Activated naive CD8-positive, alpha-beta T cell treated with anti-CD3 and anti-CD28 coated beads, Interleukin-2, amount 50 U/mL, for 16 hours (primary cell): ENCODE measurements around the gene RUFY4.

Experiments used
- DNase-seq: peaks from one replicate; pipeline ENCODE4 v3.0.0-alpha.2; 2020; ENCODE audit warnings: low read depth, low spot score

The RUFY4 gene, protein sequence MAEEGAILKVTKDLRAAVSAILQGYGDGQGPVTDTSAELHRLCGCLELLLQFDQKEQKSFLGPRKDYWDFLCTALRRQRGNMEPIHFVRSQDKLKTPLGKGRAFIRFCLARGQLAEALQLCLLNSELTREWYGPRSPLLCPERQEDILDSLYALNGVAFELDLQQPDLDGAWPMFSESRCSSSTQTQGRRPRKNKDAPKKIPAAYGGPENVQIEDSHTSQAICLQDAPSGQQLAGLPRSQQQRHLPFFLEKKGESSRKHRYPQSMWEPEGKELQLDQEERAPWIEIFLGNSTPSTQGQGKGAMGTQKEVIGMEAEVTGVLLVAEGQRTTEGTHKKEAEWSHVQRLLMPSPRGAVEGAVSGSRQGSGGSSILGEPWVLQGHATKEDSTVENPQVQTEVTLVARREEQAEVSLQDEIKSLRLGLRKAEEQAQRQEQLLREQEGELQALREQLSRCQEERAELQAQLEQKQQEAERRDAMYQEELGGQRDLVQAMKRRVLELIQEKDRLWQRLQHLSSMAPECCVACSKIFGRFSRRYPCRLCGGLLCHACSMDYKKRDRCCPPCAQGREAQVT

DNA sequence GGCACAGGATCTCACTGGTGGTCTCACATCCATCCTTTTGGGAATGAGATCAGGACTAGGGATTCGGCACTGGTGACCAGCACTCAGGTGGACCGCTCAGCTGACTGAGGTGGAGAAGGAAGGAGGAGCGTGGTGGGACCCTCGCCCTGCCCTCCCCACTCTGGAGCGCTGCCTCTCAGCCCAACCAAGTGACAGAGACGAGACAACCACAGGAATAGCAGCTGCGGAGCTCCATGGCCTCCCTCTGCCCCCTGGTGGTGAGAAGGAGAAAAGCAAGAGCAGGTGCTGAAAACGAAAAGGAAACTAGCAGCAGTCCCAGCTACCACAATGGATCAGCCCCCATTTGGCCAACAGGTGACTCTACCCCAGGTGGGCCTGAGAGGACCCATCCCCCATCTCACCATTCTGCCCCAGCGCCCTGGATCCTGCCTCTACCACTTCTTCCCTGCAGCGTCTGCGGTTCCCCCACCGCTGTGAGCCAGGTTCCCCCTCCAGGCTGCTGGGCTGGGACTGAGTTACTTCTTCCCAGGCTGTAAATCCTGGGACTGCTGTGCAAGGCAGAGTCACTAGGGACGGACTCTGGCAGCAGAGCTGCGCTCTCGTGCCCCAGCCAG is at the start of gene RUFY4:
Gene RUFY4 (plus strand): TSS at position 533 of the 614 bp plus-strand sequence. CDS start 1,353 bp downstream, outside the sequence.
- peak; percentile 39 for DNase-seq

DNA sequence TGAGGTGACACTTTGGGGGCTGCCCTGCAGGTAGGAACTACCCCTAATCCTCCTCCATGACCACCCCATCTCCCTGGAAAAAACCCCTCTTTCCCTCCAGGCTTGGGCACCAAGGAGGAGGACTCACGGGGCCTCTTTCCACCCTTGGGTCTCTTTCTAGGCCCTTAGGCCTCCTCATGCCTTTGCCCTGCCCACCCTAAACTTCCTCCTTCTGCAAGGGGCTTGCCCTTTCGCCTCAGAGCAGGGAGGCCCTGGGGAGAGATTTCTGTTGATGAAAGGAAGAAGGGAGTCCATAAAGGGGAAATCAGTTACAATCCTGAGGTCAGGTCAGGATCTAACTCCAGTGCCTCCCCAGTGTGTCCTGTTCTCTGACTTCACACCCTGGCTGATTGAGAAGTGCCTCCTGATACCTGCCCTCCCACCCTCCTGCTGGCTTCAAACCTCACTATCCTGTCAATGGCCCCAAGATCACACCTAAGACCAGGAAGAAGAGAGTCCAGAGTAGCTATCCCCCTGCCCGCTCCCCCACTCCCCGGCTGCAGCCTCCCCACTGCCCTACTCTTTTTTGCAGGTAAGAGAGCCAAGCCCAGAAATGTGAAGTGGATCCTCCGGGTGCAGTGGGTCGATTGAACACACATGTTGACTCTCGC is 49.5 kb upstream of the RUFY4 start:
- DNase-seq: no peak

DNA sequence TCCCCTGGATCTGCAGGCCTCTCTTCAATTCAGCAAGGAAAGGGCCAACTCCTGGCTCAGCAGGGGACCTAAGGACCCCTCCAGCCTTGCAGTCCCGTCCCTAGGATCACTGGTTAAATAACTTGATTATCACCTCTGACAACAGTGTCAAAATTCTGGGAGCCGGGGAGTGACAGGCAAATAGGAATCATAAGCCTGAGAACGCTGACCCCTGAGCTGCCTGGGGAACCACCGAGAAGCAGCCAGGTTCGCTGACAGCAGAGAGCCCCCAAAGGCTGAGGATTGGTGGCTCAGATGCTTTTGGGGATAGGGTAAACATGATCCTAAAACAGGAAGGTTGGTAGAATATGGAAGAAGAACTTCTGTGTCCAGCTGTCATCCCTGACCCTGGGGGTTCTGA is 48.8 kb upstream of the RUFY4 start:
- no peak for DNase-seq

DNA sequence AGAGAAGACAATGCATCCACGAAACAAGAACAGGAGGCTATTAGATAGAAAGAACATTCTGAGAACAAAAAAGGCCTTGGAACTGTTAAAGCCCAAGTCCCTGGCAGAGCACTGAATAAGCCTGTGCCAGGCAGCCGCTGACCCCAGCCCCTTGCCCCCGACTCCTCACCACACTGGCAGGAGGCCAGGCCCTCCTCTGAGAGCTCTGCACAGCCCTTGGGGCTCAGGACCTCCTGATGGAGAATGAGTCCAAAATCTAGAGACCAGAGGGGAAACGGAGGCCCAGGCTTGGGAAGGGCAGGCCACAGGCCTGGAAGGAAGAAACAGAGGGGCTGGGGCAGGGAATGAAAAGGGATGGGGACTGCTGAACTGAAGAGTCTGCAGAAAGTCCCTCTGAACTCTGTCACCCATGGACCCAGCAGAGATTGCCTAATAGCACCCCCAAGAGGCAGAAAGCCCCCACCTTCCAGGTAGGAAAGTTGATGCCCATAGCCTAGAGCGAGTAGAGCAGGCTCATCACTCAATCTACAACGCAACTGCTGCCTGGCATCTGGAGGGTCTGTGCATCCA is 48.0 kb upstream of the RUFY4 start:
- no peak for DNase-seq

DNA sequence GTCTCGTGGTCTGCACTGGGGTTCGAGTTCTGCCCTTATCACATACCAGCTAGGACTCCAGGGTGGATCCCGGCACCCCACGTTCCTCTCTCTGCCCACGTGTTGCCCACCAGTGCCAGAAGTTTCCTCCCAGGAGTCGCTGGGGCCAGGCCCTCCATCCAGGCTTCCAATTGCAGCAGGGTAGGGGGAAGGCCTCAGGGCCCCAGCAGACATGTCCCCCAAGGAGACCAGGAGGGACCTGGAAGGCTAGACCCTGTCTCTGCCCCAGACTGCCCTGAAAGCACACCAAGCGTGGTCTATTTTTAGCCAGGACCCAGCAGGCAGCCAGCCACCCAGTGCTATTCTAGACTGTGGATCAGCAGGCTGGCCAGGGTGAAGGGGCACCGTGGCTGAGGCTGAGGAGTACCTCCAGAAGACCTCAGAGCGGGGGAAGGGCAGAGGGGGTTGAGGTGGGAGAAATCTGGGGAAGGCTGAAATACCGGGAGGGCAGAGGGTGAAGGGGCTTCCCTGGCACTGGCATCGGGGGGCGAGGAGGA is 47.4 kb upstream of the RUFY4 start:
- no peak for DNase-seq

DNA sequence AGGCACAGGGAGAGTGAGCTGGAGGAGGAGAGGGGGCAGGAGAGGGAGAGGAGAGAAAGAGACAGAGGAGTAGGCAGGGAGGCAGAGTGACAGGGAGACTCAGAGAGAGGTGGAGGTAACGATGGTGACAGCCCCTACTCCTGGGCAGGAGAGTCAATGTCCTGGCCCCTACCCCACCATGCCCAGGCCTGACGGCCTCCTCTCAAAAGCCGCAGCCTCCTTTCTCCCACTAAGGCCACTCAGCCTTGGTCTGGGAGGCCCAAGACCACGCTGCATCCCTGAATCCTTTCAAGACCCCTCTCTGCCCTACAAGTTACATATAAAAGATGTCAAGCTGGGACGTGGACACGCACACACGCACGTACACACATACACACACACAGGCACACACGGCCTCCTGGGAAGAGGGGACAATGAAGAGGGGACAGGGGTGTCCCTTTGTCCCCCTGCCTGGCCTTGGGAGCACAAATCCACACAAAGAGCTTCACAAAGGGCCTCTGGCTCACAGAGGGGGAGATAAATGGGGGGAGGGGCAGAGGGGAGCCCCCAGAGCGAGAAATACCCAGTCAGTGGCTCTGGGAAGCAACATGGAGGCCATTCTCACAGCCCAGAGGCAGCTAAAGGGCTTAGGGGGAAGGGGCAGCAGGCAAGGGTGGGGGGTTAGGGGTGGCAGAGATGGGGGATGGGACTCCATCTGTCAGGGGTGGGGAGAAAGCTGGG is 46.8 kb upstream of the RUFY4 start:
- no peak for DNase-seq

DNA sequence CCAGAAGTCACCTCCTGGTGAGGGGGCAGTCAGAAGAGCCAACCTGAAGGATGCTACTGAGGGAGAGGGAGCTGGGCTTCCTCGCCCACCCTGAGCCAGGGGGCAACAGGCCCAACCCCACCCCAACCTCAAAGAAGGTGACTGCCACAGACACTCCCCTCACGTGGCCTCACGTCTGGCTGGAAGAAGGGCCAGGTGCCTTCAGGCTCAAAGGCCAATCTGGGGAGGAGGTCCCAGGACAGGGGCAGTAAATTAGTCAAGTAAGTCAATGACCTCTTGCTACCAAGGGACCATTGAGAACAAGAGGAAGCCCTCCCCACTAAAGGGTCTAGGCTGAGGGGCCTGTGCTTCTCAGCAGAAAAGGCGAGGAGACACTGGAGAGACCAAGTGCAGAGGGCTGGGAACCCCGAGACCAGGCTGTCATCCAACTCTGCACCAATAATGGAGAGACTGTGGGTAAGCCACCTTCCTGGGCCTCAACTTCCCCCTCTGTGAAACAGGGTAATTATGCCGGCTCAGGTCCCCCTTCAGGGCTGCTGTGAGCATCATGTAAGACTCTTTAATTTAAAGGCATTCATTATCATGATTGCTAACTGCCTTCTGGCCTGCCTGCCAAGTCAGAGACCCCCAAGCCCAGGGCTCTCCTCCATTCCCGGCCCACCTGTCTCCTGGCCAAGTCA is 46.1 kb upstream of the RUFY4 start:
- no peak for DNase-seq

DNA sequence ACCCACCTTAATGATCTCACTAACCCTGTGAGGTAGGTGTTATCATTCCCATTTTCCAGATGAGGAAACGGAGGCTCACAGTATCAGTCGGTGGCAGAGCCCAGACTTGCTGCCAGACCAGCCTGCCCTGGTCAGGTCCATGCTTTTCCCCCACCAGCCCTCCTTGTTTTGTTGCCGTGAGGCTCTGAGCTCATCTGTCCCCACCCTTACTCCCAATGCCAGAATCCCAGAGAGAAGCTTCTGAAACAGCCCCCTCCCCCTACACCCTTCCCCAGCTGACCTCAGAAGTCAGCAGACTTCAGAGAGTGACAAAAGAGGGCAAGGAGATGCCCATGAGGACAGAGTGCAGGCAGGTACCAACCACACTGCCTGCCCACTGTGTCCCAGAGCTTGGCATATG is 45.4 kb upstream of the RUFY4 start:
- DNase-seq: no peak

DNA sequence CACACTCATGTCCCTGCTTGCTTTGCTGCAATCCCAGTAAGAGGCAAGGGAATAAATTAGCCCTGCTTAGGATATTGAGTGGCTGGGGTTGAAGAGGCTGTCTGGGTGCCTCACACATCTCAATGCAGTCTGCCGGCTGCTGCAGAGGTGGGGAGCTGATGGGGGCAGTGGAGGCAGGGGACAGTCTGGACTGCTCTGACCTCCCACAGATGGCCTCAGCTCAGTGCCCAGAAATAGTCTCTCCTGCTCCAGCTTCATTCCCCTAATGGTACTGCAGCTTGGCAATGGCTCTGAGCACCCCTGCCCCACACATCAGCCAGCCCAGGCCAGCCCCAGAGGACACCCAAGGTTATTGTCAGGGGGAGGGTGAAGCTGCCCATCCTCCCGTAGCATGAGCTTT is 44.7 kb upstream of the RUFY4 start:
- no peak for DNase-seq

DNA sequence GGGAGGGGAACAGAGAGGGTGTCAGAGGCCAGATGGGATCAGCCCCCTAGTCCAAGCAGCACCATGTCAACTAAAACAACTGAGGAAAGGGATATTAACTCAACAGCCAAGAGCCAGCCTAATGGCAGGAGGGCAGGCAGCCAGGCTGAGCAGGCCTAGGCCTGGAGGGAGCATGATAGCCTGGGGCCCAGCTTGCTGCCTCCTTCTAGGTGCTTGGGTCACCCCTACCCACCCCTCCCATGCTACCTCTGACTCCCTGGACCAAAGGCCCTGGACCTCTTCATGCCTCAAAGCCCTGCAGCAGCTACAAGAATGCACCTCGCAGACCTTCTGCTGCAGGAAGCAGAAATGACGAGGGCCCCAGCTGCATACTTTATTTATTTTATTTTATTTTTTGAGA is 44.2 kb upstream of the RUFY4 start:
- no peak for DNase-seq

DNA sequence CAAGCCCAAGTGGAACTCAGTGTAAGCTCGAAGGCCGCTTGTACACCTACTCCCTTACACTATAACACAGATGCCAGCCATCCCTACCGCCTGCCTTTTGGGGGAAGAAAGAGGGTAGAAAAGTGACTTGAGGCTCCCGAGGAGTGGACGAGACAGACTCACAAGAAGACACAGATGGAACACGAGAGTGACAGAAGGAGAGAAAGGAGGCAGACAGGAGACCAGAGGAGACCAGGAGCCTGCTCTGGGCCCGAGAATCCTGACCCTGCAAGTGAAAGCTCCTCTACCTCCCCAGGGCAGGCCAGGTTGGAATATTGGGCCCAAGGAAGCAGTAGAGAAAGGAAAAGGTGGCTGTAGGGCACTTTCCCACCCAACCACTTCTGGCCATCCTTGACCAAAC is 42.8 kb upstream of the RUFY4 start:
- DNase-seq: no peak

DNA sequence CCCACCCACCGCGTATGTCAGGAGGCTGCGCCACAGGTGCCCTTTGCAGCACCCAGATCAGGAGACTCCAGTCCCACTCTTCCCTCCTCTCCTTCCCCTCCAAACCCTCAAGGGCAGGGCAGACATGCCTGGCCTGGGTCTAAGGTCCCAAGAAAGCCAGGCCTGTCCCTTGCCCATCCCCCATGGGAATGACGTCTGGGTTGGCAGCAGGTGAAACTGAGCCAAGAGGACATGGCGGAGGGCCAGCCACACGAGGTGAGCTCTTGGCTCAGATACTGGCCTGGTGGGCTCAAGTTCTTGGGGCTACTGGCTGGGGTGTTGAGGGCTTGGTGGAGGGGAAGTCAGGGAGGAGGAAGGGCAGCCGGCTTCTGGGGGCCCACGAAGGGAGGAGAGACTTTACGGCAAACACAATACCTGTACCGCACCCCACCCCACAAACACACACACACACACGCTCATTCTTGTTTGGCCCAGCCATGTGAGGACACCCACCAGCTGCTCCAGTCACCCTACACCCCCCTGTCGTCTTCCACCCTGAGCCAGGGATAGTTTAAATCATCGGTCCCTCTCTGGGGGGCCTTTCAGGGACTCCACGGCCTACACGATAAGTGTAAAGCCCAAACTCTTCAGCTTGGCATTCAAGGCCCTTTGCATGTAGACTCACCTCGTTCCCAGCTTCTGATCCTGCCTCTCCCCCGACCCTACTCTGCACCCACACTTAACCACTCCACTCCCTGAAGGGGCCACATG is 42.2 kb upstream of the RUFY4 start:
- no peak for DNase-seq

DNA sequence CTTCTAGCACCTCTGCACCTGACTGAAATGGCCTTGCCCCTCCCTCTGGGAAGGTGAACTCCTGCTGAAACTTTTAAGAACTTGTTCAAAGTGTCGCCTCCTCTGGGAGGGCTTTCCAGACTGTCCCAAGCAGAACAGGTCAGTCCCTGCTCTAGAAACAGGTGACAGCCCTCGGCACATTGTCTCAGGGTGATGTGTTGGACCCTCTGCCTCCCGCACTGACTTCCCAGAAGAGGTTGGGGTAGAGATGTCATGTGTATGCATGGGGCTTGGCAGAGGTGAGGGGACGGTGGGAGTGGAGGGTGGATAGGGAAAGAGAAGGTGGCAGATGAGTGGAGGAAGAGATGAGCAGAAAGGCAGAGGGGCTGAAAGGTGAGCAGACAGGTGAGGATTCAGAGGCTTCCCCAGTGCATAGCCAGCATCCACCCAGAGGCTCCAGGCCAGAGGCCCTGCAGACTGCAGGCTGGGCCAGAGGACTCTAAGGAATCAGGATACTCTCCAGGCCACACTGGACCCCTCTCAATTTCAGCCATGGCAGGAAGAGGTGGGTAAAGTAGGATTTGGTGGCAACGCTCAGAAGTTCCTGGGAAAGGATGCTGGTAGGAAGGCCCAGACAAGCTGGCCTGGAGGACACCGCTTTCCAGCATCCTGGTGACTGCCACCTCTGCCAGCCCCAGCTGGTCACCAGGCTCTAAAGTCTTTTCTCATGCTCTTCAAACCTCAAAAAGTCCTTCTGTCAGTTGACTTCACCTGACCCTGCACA is 41.4 kb upstream of the RUFY4 start:
- no peak for DNase-seq

DNA sequence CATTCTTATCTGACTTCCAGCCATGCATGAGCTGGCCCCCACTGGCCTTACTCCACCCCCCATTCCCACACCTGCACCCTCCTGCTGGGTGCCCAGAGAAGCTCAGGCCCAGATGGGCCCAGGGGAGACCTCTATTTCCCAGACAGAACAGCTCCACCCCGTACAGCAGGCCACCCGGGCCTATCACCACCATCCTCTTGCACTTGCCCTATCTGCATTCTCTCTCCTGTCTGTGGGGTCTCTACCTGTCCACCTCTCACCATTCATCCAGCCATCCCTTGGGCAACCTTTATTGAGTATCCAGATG is 40.9 kb upstream of the RUFY4 start:
- no peak for DNase-seq

DNA sequence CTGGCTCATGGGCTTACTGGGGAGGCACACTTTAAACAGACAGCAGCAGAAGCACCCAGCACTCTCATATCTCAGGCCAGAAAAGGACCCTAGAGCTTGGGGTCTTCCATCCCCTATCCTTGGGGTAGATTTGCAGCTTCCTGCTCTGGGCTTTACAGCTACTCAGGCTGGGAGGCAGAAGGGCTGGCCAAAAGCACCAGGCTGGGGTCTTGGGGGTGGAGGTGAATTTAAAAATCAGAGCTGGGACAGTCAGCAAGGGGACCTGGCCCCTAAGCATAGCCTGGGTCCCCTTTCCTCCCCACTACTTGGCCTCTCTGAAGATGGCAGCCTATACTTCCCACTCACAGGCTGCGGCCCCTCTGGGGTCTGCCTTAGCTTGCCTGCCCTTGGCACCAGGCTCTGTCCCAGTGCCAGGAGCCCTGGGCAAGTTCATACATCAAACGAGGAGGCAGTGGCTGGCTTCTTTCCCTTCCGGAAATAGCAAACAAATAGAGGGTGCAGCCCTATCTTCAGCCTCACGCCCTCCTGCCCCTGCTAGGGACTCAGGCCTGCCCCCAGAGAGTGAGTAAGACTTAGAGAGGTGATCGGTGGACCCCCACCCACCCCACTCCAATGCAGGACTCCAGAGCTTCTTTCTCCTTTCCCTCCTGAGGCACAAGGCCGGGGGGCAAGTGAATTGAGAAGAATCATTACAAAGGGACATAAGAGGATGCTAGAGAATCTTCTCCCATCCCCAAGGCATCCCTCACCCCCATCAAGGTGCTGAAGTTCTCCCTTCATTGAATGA is 40.3 kb upstream of the RUFY4 start:
- no peak for DNase-seq

DNA sequence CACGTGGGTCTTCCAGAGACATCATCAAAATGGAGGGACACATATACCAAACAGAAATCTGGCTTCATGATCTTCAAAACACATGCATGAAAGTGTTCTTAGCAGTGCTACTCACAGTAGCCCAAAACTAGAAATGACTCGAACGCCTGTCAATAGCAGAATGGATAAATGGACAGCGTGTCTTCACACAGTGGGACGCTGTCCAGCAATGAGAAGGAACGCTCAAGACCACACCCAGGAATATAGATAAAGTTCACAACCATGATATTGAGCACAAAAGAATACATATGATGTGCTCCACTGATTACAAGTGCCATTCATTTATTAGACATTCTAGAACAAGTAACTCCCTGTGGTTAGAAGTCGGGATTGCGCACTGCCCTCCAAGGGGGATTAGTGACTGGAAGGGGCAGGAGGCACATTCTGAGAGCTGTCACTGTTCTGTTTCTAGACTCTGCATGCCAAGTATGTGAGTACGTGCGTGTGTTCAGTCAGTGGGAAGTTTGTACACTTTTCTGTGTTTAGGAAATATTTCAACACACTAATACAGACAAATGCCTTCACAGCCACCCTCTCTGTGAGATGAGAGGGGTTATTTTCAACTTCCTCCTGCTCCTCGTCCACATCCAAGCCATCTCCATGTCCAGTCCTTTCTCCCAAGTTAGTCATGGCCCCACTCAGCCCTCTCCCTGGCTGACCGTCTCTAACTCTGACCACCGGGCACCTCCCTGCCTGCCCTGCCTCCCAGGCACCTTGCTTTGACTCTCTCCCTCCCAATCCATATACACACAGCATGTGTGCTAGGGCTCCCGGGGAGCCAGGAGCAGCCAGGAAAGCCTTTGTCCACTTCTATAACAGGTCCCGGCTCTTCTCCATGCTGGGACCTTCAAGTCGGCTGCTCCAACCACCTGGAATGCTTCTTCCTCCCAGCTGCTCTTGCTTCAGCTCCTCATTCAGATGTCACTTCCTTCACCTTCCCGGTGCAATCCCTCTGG is 39.4 kb upstream of the RUFY4 start:
- no peak for DNase-seq
